Ecto neural progenitor cell (in vitro differentiated cells): ENCODE measurements around the gene TXNRD2.
"Not testable (repeated sequence)": the region's sequence is repeated elsewhere in the genome, so short reads cannot be mapped to it uniquely, and the experiment has no call there.

Experiments
- DNase-seq: peaks from one replicate; pipeline ENCODE4 v3.0.0-alpha.2; 2018; ENCODE audit warnings: low spot score

TXNRD2 gene

GRCh38 chr22:19888131-19888746 is 53.4 kb downstream of the TXNRD2 start:
- DNase-seq: no peak

- DNase-seq: no peak
These were observed 54.2 kb downstream of the TXNRD2 start for GRCh38 chr22:19887256-19887985.

GRCh38 chr22:19886605-19887255 is 54.9 kb downstream of the TXNRD2 start:
- no peak for DNase-seq

GRCh38 chr22:19885841-19886592 is 55.6 kb downstream of the TXNRD2 start:
- DNase-seq: no peak

GRCh38 chr22:19884954-19885751 is 56.5 kb downstream of the TXNRD2 start:
- no peak for DNase-seq

GRCh38 chr22:19884161-19884953 is 57.3 kb downstream of the TXNRD2 start:
- no peak for DNase-seq

- DNase-seq: not testable (repeated sequence)
These were observed 58.2 kb downstream of the TXNRD2 start for GRCh38 chr22:19883446-19883845.

GRCh38 chr22:19882446-19883381 is 58.9 kb downstream of the TXNRD2 start:
- no peak for DNase-seq

- peak; percentile 90 for DNase-seq
These were observed 60.6 kb downstream of the TXNRD2 start for GRCh38 chr22:19880786-19881569.

GRCh38 chr22:19879992-19880785 is 61.4 kb downstream of the TXNRD2 start:
- DNase-seq: no peak

GRCh38 chr22:19879643-19879991 is 62.0 kb downstream of the TXNRD2 start:
- no peak for DNase-seq

- no peak for DNase-seq
These were observed 62.4 kb downstream of the TXNRD2 start for GRCh38 chr22:19879246-19879570.

- DNase-seq: peak; percentile 48
These were observed 63.0 kb downstream of the TXNRD2 start for GRCh38 chr22:19878461-19879245.

- DNase-seq: no peak
These were observed 63.8 kb downstream of the TXNRD2 start for GRCh38 chr22:19877626-19878339.

GRCh38 chr22:19876941-19877625 is 64.5 kb downstream of the TXNRD2 start:
- no peak for DNase-seq

- peak; percentile 47 for DNase-seq
These were observed 65.2 kb downstream of the TXNRD2 start for GRCh38 chr22:19876314-19876940.
